ENCODE results near the gene JPH3.
"Not testable (repeated sequence)": the region's sequence is repeated elsewhere in the genome, so short reads cannot be mapped to it uniquely, and the experiment has no call there.

JPH3 gene

GRCh38 chr16:87715231-87715630 lies 112.9 kb downstream of the JPH3 start:
- DNase-seq (ENCODE audit: low spot score): no peak

- no peak for DNase-seq (ENCODE audit: low spot score)
These were observed 113.3 kb downstream of the JPH3 start for GRCh38 chr16:87715658-87716057.

GRCh38 chr16:87718831-87719230 lies 116.5 kb downstream of the JPH3 start:
- DNase-seq (ENCODE audit: low spot score): not testable (repeated sequence)

GRCh38 chr16:87720446-87720845 lies 118.1 kb downstream of the JPH3 start:
- no peak for DNase-seq (ENCODE audit: low spot score)

- peak; percentile 26 for DNase-seq (ENCODE audit: low spot score)
These were observed 119.6 kb downstream of the JPH3 start for GRCh38 chr16:87721622-87722585.

GRCh38 chr16:87722590-87723225 lies 120.4 kb downstream of the JPH3 start:
- no peak for DNase-seq (ENCODE audit: low spot score)

GRCh38 chr16:87723226-87723623 lies 120.9 kb downstream of the JPH3 start:
- DNase-seq (ENCODE audit: low spot score): peak; percentile 93

- no peak for DNase-seq (ENCODE audit: low spot score)
These were observed 122.4 kb downstream of the JPH3 start for GRCh38 chr16:87724490-87725291.

GRCh38 chr16:87725596-87726235 lies 123.4 kb downstream of the JPH3 start:
- no peak for DNase-seq (ENCODE audit: low spot score)

GRCh38 chr16:87726577-87726976 lies 124.3 kb downstream of the JPH3 start:
- not testable (repeated sequence) for DNase-seq (ENCODE audit: low spot score)

GRCh38 chr16:87727346-87727745 lies 125.0 kb downstream of the JPH3 start:
- no peak for DNase-seq (ENCODE audit: low spot score)

GRCh38 chr16:87728026-87728425 lies 125.7 kb downstream of the JPH3 start:
- DNase-seq (ENCODE audit: low spot score): no peak

- no peak for DNase-seq (ENCODE audit: low spot score)
These were observed 127.1 kb downstream of the JPH3 start for GRCh38 chr16:87729266-87729954.

GRCh38 chr16:87731607-87732006 lies 129.3 kb downstream of the JPH3 start:
- no peak for DNase-seq (ENCODE audit: low spot score)

GRCh38 chr16:87733190-87733589 lies 130.9 kb downstream of the JPH3 start:
- DNase-seq (ENCODE audit: low spot score): no peak

- no peak for DNase-seq (ENCODE audit: low spot score)
These were observed 132.3 kb downstream of the JPH3 start for GRCh38 chr16:87734644-87735043.

- no peak for DNase-seq (ENCODE audit: low spot score)
These were observed 133.1 kb downstream of the JPH3 start for GRCh38 chr16:87735270-87736007.

- no peak for DNase-seq (ENCODE audit: low spot score)
These were observed 133.7 kb downstream of the JPH3 start for GRCh38 chr16:87736008-87736382.

- no peak for DNase-seq (ENCODE audit: low spot score)
These were observed 137.5 kb downstream of the JPH3 start for GRCh38 chr16:87739801-87740200.

GRCh38 chr16:87740441-87740840 lies 138.1 kb downstream of the JPH3 start:
- no peak for DNase-seq (ENCODE audit: low spot score)

Data from pons (tissue), 1 donor.